GM10266 (cell line): Measurements from ENCODE around the gene CISH.

ENCODE experiments used
- DNase-seq: peaks from one replicate; pipeline ENCODE4 v3.0.0; 2012; ENCODE audit errors: extremely low spot score
- TF ChIP-seq, protein P1 (sequence below): IDR thresholded peaks from 2 replicates; pipeline ENCODE4 v1.5.1; 2012; ENCODE audit warnings: mild to moderate bottlenecking, low read depth; ENCODE audit not compliant: control insufficient read depth, insufficient read depth; ENCODE audit errors: missing control alignments

CISH gene

DNA sequence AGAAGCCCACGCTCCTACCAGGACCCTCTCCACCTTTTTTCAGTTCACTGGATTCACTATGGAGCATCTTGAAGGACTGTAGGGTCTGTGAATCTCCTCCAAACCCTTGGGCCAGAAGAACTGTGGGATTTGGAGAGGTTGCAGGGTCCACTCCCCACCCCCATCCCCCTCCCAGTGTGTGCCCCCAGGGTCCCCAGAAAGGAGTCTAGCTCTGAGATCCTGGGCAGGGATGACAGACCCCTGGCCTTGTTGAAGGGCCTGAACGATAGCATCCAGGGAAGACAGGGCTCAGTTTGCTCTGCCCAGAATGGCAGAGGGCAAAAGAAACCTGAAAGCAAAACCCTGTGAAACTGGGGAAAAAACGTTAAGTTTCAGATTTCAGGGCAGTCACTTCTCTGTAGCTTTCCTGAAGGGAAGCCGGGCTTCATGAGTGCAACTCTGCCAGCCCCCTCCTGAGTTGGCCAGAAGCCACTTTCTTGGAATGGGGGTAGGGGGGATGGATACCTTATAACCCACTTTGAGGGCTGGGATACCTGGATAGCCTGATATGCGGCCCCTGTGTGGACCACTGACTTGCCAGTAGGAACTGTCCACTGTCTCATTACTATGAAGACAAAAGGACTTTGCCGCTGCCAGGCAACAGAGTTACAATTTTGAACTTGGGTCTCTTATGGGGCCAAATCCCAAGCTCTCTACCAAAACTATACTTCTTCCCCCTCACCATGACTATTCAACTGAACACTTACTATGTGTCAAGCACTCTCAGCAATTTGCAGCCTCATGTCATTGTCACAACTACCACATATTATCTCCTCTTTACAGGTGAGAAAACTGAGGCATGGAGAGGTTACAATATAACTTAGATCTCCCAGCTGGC, 1.6 kb upstream of the CISH start:
- TF ChIP-seq, protein P1, sequence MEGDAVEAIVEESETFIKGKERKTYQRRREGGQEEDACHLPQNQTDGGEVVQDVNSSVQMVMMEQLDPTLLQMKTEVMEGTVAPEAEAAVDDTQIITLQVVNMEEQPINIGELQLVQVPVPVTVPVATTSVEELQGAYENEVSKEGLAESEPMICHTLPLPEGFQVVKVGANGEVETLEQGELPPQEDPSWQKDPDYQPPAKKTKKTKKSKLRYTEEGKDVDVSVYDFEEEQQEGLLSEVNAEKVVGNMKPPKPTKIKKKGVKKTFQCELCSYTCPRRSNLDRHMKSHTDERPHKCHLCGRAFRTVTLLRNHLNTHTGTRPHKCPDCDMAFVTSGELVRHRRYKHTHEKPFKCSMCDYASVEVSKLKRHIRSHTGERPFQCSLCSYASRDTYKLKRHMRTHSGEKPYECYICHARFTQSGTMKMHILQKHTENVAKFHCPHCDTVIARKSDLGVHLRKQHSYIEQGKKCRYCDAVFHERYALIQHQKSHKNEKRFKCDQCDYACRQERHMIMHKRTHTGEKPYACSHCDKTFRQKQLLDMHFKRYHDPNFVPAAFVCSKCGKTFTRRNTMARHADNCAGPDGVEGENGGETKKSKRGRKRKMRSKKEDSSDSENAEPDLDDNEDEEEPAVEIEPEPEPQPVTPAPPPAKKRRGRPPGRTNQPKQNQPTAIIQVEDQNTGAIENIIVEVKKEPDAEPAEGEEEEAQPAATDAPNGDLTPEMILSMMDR: no peak
- DNase-seq: no peak

DNA sequence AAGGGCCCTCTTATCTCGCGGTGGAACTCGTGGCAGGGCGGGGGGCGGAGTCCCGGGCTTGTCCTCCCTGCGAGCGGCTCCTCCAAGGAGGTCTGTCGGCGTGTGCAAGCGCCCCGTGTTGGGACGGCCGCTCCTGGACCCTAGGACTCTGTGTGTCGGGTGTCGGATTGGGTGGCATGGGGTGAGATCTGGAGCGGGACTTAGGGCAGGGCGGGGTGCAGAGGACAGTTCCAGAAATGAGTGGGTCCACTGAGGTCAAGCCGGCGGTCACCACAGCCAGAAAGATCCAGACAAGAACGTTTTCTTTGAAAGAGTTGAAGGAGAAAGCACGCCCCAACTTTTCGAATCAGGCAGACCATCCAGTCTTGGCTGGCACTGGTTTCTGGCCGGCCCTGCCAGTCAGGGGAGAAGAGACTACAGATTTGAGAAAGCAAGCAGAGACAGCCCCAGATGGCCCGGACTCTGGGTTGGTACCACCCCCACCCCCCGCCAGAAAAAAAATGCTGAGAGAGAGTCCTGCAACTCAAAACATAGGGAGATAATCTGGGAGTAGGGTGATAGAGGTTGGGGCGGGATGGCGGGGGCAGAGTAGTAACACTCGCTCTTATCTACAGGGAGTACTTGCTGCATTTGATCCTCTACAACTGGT, 784 bp upstream of the CISH start:
- DNase-seq: no peak
- TF ChIP-seq, protein P1: no peak

DNA sequence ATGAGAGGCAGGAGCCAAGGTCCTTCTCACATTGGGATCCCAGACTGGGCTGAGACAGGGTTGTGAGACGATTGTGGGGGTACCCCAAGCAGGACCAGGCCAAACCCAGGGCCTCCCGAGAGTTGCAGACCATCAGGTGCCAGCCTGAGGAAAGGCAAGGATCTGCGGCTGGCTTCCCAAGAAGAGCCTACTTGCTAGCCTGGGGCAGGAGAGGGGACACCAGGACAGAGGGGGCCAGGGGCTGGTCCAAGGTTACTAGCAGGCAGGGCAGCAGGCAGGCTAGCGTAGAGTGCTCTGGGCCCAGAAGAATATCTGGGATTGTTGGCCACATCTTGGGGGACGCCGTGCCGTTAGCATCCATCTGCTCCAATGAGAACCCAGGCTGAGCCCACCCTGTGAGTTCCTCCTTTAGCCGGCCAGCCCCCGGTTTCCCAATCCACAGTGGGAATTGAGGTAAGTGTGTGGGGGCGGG, 546 bp downstream of the CISH start:
- TF ChIP-seq, protein P1: no peak
- no peak for DNase-seq

DNA sequence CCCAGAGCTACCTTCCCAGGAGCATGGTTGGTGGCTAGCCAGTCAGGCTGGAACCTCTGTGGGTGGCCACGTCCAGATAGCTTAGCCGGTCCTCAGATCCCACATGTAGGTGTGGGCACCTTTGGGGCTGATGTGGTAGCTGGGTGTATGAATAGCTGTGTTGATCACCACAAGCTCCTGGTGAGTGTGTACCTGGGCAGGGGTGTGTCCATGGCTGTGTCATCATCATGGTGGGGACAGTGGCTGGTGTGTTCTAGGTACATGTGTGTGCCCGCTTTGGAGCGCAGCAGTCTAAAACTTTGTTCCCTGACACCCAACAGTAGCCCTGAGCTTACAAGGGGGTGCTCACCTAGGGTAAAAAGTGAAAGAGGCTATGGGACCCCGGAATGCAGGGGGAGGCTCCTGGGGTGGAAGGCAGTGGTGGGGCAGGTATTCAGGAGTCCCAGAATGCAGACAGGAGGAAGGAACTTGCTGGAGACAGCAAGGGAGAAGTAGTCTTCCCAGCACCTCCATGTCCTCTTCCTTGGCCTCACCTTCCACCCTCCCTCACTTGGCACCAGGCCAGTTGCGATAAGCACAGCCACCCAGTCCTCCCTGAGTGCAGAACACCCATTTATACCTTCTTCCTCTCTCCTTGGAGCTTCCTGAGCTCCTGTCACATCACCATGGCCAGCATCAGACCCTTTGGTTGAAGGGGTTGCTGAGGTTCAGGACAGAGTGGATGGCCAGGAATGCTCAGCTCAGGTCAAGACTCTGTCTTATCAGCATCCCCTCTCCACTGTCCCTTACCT, 1.2 kb downstream of the CISH start:
- TF ChIP-seq, protein P1: no peak
- DNase-seq: no peak

DNA sequence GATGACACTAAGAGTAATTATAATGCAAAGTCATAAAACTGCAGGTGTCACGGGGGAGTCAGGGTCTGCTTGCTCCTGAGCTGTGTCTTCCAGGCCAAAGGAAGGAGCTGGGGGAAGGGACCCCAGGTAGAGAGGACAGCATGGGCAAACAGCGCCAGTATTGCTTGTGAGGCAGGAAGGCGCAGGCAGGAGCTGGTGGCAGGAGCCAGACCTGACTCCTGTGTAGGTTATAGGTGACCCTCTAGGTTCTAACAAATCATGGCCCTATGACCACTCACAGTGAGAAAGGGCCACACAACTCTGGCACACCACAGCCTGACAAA, 1.9 kb downstream of the CISH start:
- no peak for DNase-seq
- TF ChIP-seq, protein P1: no peak

DNA sequence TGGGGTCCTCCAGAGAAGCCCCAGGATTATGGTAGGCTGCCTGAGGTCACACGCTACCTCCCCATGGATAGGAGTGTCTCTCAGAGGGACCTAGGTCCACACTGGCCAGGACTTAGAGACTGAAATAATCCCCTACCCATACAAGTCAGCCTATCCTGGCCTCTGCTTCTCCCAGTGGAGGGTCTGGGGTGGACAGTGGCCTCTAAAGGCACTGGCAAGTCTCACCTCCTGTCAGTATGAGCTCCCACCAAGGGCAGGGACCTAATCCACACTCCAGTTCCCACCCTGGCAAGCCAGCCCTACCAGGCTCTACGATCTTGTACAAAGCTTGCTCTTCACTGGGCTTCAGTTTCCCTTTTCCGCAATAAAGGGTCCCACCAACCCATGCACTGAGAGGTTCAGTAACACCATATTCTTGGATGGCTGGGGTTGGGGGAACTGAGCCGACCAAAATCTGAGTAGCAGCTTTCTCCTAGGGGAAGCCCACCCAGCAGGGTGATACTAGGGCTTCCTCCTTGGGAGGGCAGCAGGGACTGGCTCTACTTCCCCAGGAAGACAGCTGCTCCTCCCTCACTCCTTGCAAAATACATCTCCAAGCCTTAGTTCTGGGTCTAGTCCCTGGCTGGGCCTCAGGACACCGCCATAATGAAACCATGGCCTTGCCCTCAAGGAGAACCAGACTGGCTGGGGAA, 2.4 kb downstream of the CISH start:
- no peak for DNase-seq
- TF ChIP-seq, protein P1: no peak
